Gastroesophageal sphincter (tissue), 4 donors: Measurements from ENCODE around the gene CFAP58. TPM values are rescaled to one million over a fixed set of nuclear protein-coding genes. Genes with fewer than 3 reads are reported as not detected.

ENCODE experiments used
- ATAC-seq: fragments of 150-250 bp; one replicate; pipeline ENCODE4 v1.9.1; 2016; ENCODE audit warnings: mild to moderate bottlenecking, moderate library complexity
- H3K27ac ChIP-seq, 4 donors: fragments of 200-600 bp; sonication (generic) in 3 of 4; 1 replicate in 3 of 4; 2 replicates in 1 of 4; pipeline ENCODE4 v1.5.1; 2016 to 2019
- H3K27me3 ChIP-seq: fragments of 200-600 bp; sonication (generic); one replicate; pipeline ENCODE4 v1.5.1; 2019
- H3K36me3 ChIP-seq, 2 donors: fragments of 200-600 bp; sonication (generic); one replicate each; pipeline ENCODE4 v1.5.1; 2019; ENCODE audit warnings: control low read depth in 1 of 2
- H3K4me1 ChIP-seq, 3 donors: fragments of 200-600 bp; sonication (generic); 1 replicate in 2 of 3; 2 replicates in 1 of 3; pipeline ENCODE4 v1.5.1; 2016 to 2019; ENCODE audit warnings: control low read depth in 2 of 3
- H3K4me3 ChIP-seq, 2 donors: fragments of 200-600 bp; sonication (generic); one replicate each; pipeline ENCODE4 v1.5.1; 2019; ENCODE audit warnings: mild to moderate bottlenecking in 1 of 2, moderate library complexity in 1 of 2
- H3K9me3 ChIP-seq, 3 donors: fragments of 200-600 bp; sonication (generic); one replicate each; pipeline ENCODE4 v1.5.1; 2017 to 2019; ENCODE audit warnings: control low read depth in 2 of 3
- EP300 ChIP-seq: sonication (generic); formaldehyde crosslinking; IDR thresholded peaks from one replicate; pipeline ENCODE4 v1.6.1; 2017; ENCODE audit warnings: antibody characterized with exemption, mild to moderate bottlenecking
- POLR2A ChIP-seq, 2 donors: fragments of 450-650 bp; IDR thresholded peaks; one replicate each; pipeline ENCODE4 v1.6.1; 2017; ENCODE audit warnings: antibody characterized with exemption in 2 of 2, mild to moderate bottlenecking in 2 of 2, moderate library complexity in 1 of 2
- POLR2AphosphoS5 ChIP-seq: sonication (generic); formaldehyde crosslinking; IDR thresholded peaks from one replicate; pipeline ENCODE4 v1.6.1; 2017; ENCODE audit warnings: antibody characterized with exemption
- WGBS, 2 donors: methylation state at CpG; one replicate each; pipeline ENCODE4 v1.1.5; 2018; ENCODE audit warnings: low coverage in 1 of 2; 5-methylcytosine and 5-hydroxymethylcytosine counted together
- total RNA-seq, 4 donors: library from RNA; depleted of rRNA; stranded (reverse); fragments of >200 nt; gene quantifications; one replicate each; pipeline ENCODE4 v1.1.0, GENCODE V29; 2016
- TF ChIP-seq, protein P1 (sequence below), 4 experiments: fragments of 200-600 bp in 2 of 4; fragments of 450-650 bp in 2 of 4; sonication (generic) in 1 of 4; IDR thresholded peaks; one replicate each; pipeline ENCODE4 v1.5.1; 2017 to 2019; ENCODE audit warnings: antibody characterized with exemption in 4 of 4, mild to moderate bottlenecking in 2 of 4, moderate library complexity in 2 of 4

The CFAP58 gene
- total RNA-seq, 4 donors from 2014 or later = 0.27 to 1.6 (median 1.3) TPM

DNA sequence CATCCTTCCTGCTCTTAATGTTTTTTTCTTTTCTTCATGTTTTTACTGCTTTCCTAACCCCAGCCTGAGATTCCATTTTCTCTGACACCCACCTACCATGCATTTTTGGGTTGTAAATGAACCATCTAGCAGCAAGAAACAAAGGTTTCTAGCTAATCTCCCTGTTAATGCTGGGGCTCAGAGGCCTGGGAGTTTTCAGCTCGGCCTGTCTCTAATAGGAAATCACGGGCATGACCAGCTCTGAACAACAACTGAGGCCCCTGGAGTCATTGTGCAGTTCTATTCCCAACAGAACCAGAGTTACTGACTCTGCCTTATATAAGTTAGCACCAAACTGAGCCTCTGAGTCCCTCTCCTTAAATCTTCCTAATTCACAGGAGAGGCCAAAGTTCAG lies 134.8 kb downstream of the CFAP58 start:
- 83% methylated on average over 2 of the region's 2 CpGs; no CpG with 5 or more reads in 1 of the 2 donors for WGBS, 2 donors
- no peak overlapping the region for H3K27ac ChIP-seq
- H3K27me3 ChIP-seq = no peaks in the 10 kb centered on the region

DNA sequence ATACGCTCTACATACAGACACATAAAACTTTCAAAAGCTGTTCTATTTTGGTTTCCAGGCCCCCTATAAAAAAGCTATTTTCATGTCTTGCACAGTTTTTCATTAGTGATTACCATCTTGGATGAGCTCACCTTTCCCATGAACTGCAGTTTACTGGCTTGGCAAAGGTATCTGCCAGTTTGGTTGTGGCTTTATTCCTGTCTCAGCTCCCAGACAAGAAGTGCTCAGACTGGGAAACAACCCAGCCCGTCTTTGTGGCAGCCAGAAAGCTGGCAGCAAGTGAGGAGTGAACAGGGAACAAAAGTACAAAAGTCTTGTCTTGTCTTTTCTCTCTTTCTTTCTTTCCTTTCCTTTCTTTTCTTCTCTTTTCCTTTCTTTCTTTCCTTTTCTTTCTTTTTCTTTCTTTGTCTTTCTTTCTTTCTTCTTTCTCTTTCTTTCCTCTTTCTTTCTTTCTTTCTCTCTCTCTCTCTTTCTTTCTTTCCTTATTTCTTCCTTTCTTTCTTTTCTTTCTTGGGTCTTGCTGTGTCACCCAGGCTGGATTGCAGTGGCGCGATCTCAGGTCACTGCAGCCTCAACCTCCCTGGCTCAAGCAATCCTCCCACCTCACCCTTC lies 138.8 kb downstream of the CFAP58 start:
- no peak for TF ChIP-seq POLR2AphosphoS5
- TF ChIP-seq, protein P1, sequence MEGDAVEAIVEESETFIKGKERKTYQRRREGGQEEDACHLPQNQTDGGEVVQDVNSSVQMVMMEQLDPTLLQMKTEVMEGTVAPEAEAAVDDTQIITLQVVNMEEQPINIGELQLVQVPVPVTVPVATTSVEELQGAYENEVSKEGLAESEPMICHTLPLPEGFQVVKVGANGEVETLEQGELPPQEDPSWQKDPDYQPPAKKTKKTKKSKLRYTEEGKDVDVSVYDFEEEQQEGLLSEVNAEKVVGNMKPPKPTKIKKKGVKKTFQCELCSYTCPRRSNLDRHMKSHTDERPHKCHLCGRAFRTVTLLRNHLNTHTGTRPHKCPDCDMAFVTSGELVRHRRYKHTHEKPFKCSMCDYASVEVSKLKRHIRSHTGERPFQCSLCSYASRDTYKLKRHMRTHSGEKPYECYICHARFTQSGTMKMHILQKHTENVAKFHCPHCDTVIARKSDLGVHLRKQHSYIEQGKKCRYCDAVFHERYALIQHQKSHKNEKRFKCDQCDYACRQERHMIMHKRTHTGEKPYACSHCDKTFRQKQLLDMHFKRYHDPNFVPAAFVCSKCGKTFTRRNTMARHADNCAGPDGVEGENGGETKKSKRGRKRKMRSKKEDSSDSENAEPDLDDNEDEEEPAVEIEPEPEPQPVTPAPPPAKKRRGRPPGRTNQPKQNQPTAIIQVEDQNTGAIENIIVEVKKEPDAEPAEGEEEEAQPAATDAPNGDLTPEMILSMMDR (IDR thresholded peaks at IDR 0.05) = no peak
- no peak for TF ChIP-seq EP300
- TF ChIP-seq POLR2A (IDR thresholded peaks at IDR 0.05) = no peak
- no peaks in the 10 kb centered on the region for H3K9me3 ChIP-seq
- H3K27ac ChIP-seq = no peak overlapping the region
- no peaks in the 10 kb centered on the region for H3K4me1 ChIP-seq
- WGBS, 2 donors = 61 to 67% methylated on average over 2 of the region's 4 CpGs
- no peaks in the 10 kb centered on the region for H3K36me3 ChIP-seq
- H3K4me3 ChIP-seq = no peak overlapping the region
- no peaks in the 10 kb centered on the region for H3K27me3 ChIP-seq
- no peak for ATAC-seq

More for the DNA sequence above, 134.8 kb downstream of the CFAP58 start:
- no peak overlapping the region for H3K4me3 ChIP-seq
- no peaks in the 10 kb centered on the region for H3K36me3 ChIP-seq
- H3K4me1 ChIP-seq = no peaks in the 10 kb centered on the region
- ATAC-seq = no peak
- H3K9me3 ChIP-seq = no peaks in the 10 kb centered on the region
- TF ChIP-seq POLR2A (IDR thresholded peaks at IDR 0.05) = no peak

DNA sequence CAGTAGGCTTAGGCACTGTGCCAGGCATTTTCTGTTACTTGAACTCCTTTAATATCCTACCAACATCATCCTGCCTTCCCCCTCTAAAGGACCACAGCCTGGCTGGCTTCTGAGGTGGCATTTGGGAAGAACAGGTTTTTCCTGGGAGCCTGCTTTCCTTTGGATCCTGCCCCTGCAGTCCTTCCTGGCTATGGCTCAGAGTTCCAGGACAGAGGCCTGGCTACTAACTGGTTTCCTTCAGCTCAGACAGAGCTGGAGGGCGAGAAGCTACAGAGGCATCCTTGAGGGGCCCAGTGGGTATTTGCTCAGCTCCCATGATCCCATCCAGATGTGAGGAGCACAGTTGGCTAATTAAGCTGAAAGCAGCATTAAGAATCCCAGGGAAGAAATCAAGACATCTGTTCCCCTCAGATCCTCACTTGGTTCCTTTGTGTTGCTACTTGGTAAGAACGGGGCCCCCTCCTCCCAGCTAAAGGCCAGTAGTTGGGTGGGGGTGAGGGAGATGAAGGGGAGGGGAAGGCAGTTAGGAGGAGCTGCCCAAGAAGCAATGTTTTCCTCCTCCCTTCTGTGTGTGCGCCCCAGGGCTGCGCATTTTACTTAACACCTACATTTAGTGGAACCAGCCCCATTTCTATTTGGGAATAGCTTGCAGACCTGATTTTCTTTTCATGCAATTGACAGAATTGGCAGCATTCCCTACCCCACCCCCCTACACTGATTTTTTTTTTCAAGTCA lies 144.9 kb downstream of the CFAP58 start:
- no peaks in the 10 kb centered on the region for H3K9me3 ChIP-seq
- H3K4me3 ChIP-seq = no peak overlapping the region
- TF ChIP-seq, protein P1 (IDR thresholded peaks at IDR 0.05) = no peak
- no peak for TF ChIP-seq POLR2A (IDR thresholded peaks at IDR 0.05)
- no peak for TF ChIP-seq POLR2AphosphoS5
- no peak for TF ChIP-seq EP300
- peaks cover 7% of the 10 kb centered on the region for H3K27me3 ChIP-seq
- WGBS, 2 donors = no CpG with 5 or more reads among the region's 4 CpGs
- H3K27ac ChIP-seq = no peak overlapping the region
- H3K36me3 ChIP-seq = no peaks in the 10 kb centered on the region
- no peak for ATAC-seq
- H3K4me1 ChIP-seq = no peaks in the 10 kb centered on the region

DNA sequence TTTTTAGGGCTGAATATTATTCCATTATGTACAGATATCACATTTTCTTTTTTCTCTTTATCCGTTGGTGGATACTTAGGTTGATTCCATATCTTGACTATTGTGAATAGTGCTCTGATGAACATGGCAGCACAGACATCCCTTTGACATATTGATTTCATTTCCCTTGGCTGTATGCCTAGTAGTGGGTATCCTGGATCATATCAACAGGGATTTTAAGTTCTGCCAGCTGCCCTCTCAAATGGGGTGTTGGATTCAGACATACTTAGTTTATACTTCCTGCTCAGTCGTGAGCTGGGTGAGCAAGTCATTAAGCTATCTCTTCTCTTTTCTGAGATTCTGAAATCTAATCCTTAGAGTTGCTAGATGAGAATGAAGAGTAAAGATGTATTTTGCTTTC lies 147.8 kb downstream of the CFAP58 start:
- Histone ChIP-seq H3K9me3 (no peaks in the 10 kb centered on the region), H3K4me1 (no peaks in the 10 kb centered on the region), H3K27ac (no peak overlapping the region), H3K4me3 (no peak overlapping the region), H3K36me3 (no peaks in the 10 kb centered on the region), H3K27me3 (peaks cover 7% of the 10 kb centered on the region)
- 20 to 31% methylated on average over 2 of the region's 2 CpGs for WGBS, 2 donors
- ATAC-seq = no peak
- TF ChIP-seq, protein P1 (IDR thresholded peaks at IDR 0.05) = no peak
- TF ChIP-seq POLR2AphosphoS5 (no peak), POLR2A (IDR thresholded peaks at IDR 0.05) (no peak), EP300 (no peak)

DNA sequence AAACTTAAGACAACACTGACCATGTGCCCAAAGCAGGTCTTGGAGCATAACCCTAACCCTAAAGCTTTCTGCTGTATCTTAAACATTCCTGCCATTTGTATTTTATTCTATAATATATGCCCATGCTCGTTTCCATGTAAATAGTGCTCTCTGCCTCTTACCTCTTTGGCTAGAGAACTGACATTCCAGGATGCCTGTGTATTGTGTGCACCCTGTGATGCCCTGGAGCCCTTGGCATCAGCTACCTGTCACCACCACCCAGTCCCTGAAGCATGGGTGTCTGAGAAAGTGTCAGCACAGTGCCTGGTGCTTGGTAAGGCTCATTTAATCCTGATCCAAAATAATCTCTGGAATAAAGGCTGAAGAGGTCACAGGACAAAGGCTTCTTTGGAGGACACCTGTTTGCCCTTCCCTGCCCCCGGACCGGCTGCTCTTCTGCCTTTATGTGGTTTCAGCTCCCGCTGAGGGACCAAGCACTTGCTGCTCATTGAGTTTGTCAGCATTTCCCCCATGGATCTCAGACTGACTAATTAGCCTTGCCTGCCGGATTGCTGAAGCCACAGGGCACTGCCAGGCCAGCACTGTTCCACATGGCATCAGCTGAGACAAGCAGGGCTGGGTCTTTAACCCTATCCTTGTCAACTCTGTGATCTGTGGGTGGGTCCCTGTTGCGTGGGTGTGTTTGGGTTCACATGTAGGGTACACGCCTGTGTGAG lies 148.4 kb downstream of the CFAP58 start:
- Histone ChIP-seq H3K27me3 (peaks cover 7% of the 10 kb centered on the region), H3K4me3 (no peak overlapping the region), H3K27ac (no peak overlapping the region), H3K36me3 (no peaks in the 10 kb centered on the region), H3K9me3 (no peaks in the 10 kb centered on the region), H3K4me1 (no peaks in the 10 kb centered on the region)
- ATAC-seq = no peak
- TF ChIP-seq POLR2A (IDR thresholded peaks at IDR 0.05) (no peak), EP300 (no peak), POLR2AphosphoS5 (no peak)
- TF ChIP-seq, protein P1 (IDR thresholded peaks at IDR 0.05) = no peak
- WGBS, 2 donors = 10 to 69% methylated on average over 1 to 5 of the region's 7 CpGs
